Astrocyte (in vitro differentiated cells and primary cell): ENCODE measurements around the gene TIMM44. TPM values are rescaled to one million over a fixed set of nuclear protein-coding genes. Genes with fewer than 3 reads are reported as not detected.

ENCODE experiments used
- DNase-seq: peaks from one replicate; pipeline ENCODE4 v3.0.0-alpha.2; 2010; ENCODE audit warnings: low read depth
- FAIRE-seq: peaks from 2 replicates; lab custom pipeline; 2011; peaks lifted over from hg19 to GRCh38; lab: Jason Lieb, UNC
- H2AFZ ChIP-seq: 2 replicates; pipeline ENCODE4 v1.6.0; 2012; ENCODE audit warnings: low read depth, low read length, inconsistent platforms
- H3K27ac ChIP-seq: 2 replicates; pipeline ENCODE4 v1.5.1; 2011; ENCODE audit warnings: low read depth, low read length, inconsistent platforms
- H3K27me3 ChIP-seq: 2 replicates; pipeline ENCODE4 v1.6.0; 2011; ENCODE audit warnings: low read length, inconsistent platforms; ENCODE audit not compliant: insufficient read depth
- H3K36me3 ChIP-seq: 2 replicates; pipeline ENCODE4 v1.5.1; 2011; ENCODE audit warnings: low read length, inconsistent platforms; ENCODE audit not compliant: insufficient read depth
- H3K4me1 ChIP-seq: 2 replicates; pipeline ENCODE4 v1.5.1; 2011; ENCODE audit warnings: low read length, inconsistent platforms; ENCODE audit not compliant: insufficient read depth
- H3K4me2 ChIP-seq: 2 replicates; pipeline ENCODE4 v1.6.0; 2012; ENCODE audit warnings: low read length, inconsistent platforms
- H3K4me3 ChIP-seq: 2 replicates; pipeline ENCODE4 v1.5.1; 2011; ENCODE audit warnings: low read depth, mild to moderate bottlenecking, low read length, inconsistent platforms; ENCODE audit not compliant: insufficient read depth
- H3K79me2 ChIP-seq: 2 replicates; pipeline ENCODE4 v1.6.0; 2012; ENCODE audit warnings: mild to moderate bottlenecking, low read length, inconsistent platforms; ENCODE audit not compliant: insufficient read depth
- H3K9ac ChIP-seq: 2 replicates; pipeline ENCODE4 v1.6.0; 2012; ENCODE audit warnings: mild to moderate bottlenecking, low read length, inconsistent platforms
- H3K9me3 ChIP-seq: 2 replicates; pipeline ENCODE4 v1.5.1; 2012; ENCODE audit warnings: low read depth, mild to moderate bottlenecking, low read length, inconsistent platforms; ENCODE audit not compliant: insufficient read depth
- H4K20me1 ChIP-seq: 2 replicates; pipeline ENCODE4 v1.6.0; 2012; ENCODE audit warnings: low read length, inconsistent platforms; ENCODE audit not compliant: insufficient read depth
- H3K27ac Mint-ChIP-seq: one replicate; pipeline ENCODE4 v1.8.0; 2021; ENCODE audit warnings: mild to moderate bottlenecking, mixed read lengths; ENCODE audit not compliant: unreplicated experiment
- H3K27me3 Mint-ChIP-seq: one replicate; pipeline ENCODE4 v1.8.0; 2021; ENCODE audit warnings: low read depth, mixed read lengths; ENCODE audit not compliant: unreplicated experiment
- H3K36me3 Mint-ChIP-seq: one replicate; pipeline ENCODE4 v1.8.0; 2021; ENCODE audit warnings: low read depth, mixed read lengths; ENCODE audit not compliant: unreplicated experiment
- H3K4me1 Mint-ChIP-seq: one replicate; pipeline ENCODE4 v1.8.0; 2021; ENCODE audit warnings: low read depth, mixed read lengths; ENCODE audit not compliant: unreplicated experiment
- H3K4me3 Mint-ChIP-seq: one replicate; pipeline ENCODE4 v1.8.0; 2021; ENCODE audit warnings: mild to moderate bottlenecking, moderate library complexity, mixed read lengths; ENCODE audit not compliant: unreplicated experiment
- H3K9me3 Mint-ChIP-seq: one replicate; pipeline ENCODE4 v1.8.0; 2021; ENCODE audit warnings: mild to moderate bottlenecking, mixed read lengths; ENCODE audit not compliant: unreplicated experiment
- CTCF ChIP-seq: IDR thresholded peaks from 2 replicates; pipeline ENCODE4 v1.5.1; 2011; ENCODE audit warnings: low read depth, mild to moderate bottlenecking, inconsistent platforms, low read length, moderate library complexity; ENCODE audit not compliant: insufficient read depth
- EZH2 ChIP-seq: IDR thresholded peaks from 2 replicates; pipeline ENCODE4 v1.6.1; 2012; ENCODE audit warnings: mild to moderate bottlenecking, low read length, inconsistent platforms; ENCODE audit not compliant: insufficient read depth
- total RNA-seq: library from RNA; stranded (reverse); gene quantifications from 2 replicates; pipeline ENCODE4 v1.2.1, GENCODE V29; 2021

Gene TIMM44
- total RNA-seq, 1 donor from 2014 or later: 71.1 TPM

- Histone ChIP-seq H3K36me3 (no peaks in the 10 kb centered on the region), H3K9ac (no peak overlapping the region), H3K4me3 (no peak overlapping the region), H4K20me1 (peaks cover 13% of the 10 kb centered on the region), H3K4me2 (no peak overlapping the region), H3K79me2 (peaks cover 17% of the 10 kb centered on the region), H3K27me3 (no peaks in the 10 kb centered on the region), H3K27ac (no peak overlapping the region), H3K4me1 (peaks cover 19% of the 10 kb centered on the region), H3K9me3 (no peaks in the 10 kb centered on the region), H2AFZ (no peak overlapping the region)
- H3K9me3 Mint-ChIP-seq: peaks cover 2% of the 10 kb centered on the region
- no peak for DNase-seq
- H3K4me3 Mint-ChIP-seq: no peak overlapping the region
- no peak for FAIRE-seq
- H3K36me3 Mint-ChIP-seq: peaks cover 10% of the 10 kb centered on the region
- peaks cover 5% of the 10 kb centered on the region for H3K4me1 Mint-ChIP-seq
- TF ChIP-seq CTCF (no peak), EZH2 (no peak)
- no peak overlapping the region for H3K27ac Mint-ChIP-seq
- H3K27me3 Mint-ChIP-seq: no peaks in the 10 kb centered on the region
These were observed 43.0 kb downstream of the TIMM44 start for GRCh38 chr19:7900401-7900870.

- peaks cover 3% of the 10 kb centered on the region for H3K4me1 Mint-ChIP-seq
- H3K9me3 Mint-ChIP-seq: peaks cover 2% of the 10 kb centered on the region
- Histone ChIP-seq H3K79me2 (peaks cover 12% of the 10 kb centered on the region), H3K4me2 (no peak overlapping the region), H3K4me3 (no peak overlapping the region), H4K20me1 (peaks cover 7% of the 10 kb centered on the region), H3K36me3 (no peaks in the 10 kb centered on the region), H3K27ac (no peak overlapping the region), H2AFZ (no peak overlapping the region), H3K9me3 (no peaks in the 10 kb centered on the region), H3K27me3 (no peaks in the 10 kb centered on the region), H3K9ac (no peak overlapping the region), H3K4me1 (peaks cover 13% of the 10 kb centered on the region)
- H3K4me3 Mint-ChIP-seq: no peak overlapping the region
- TF ChIP-seq EZH2 (no peak), CTCF (no peak)
- DNase-seq: no peak
- no peaks in the 10 kb centered on the region for H3K27me3 Mint-ChIP-seq
- FAIRE-seq: no peak
- H3K27ac Mint-ChIP-seq: no peak overlapping the region
- peaks cover 10% of the 10 kb centered on the region for H3K36me3 Mint-ChIP-seq
These were observed 43.6 kb downstream of the TIMM44 start for GRCh38 chr19:7899751-7900378.

GRCh38 chr19:7898967-7899366, 44.5 kb downstream of the TIMM44 start:
- no peak overlapping the region for H3K4me3 ChIP-seq
- no peak overlapping the region for H3K4me2 ChIP-seq
- no peak overlapping the region for H3K27ac ChIP-seq
- H2AFZ ChIP-seq: no peak overlapping the region
- H3K4me3 Mint-ChIP-seq: no peak overlapping the region
- peaks cover 10% of the 10 kb centered on the region for H3K4me1 ChIP-seq
- H3K27me3 Mint-ChIP-seq: no peaks in the 10 kb centered on the region
- DNase-seq (no peak), FAIRE-seq (no peak)
- peaks cover 3% of the 10 kb centered on the region for H3K79me2 ChIP-seq
- H3K9me3 Mint-ChIP-seq: no peaks in the 10 kb centered on the region
- H3K27me3 ChIP-seq: no peaks in the 10 kb centered on the region
- H3K36me3 ChIP-seq: no peaks in the 10 kb centered on the region
- H3K9ac ChIP-seq: no peak overlapping the region
- no peaks in the 10 kb centered on the region for H3K9me3 ChIP-seq
- no peak overlapping the region for H3K27ac Mint-ChIP-seq
- no peaks in the 10 kb centered on the region for H4K20me1 ChIP-seq
- H3K36me3 Mint-ChIP-seq: peaks cover 10% of the 10 kb centered on the region
- H3K4me1 Mint-ChIP-seq: no peaks in the 10 kb centered on the region
- TF ChIP-seq EZH2 (no peak), CTCF (no peak)
